Activated CD4-positive, CD25-positive, alpha-beta regulatory T cell (primary cell): ENCODE data around the gene ING3.

ENCODE experiments used
- DNase-seq, 4 experiments: peaks; one replicate each; lab custom pipeline; 2025; lab: John Stamatoyannopoulos, UW

The ING3 gene

GRCh38 chr7:120950539-120951308 is at the start of gene ING3:
ING3 (plus strand) TSS chr7:120950777; CDS start chr7:120950897, 120 bp downstream.
- peak; percentile 90 to 95 (median 92) for DNase-seq

- no peak for DNase-seq
Measured at GRCh38 chr7:120915314-120916105, 35.1 kb upstream of the ING3 start.

- DNase-seq: no peak
Measured at GRCh38 chr7:120916121-120916520, 34.5 kb upstream of the ING3 start.

- no peak for DNase-seq
Measured at GRCh38 chr7:120916538-120916937, 34.0 kb upstream of the ING3 start.

- no peak for DNase-seq
Measured at GRCh38 chr7:120919466-120919865, 31.1 kb upstream of the ING3 start.

- DNase-seq: no peak
Measured at GRCh38 chr7:120920034-120920433, 30.5 kb upstream of the ING3 start.

- DNase-seq: no peak
Measured at GRCh38 chr7:120920591-120921274, 29.8 kb upstream of the ING3 start.

GRCh38 chr7:120924837-120925236 is 25.7 kb upstream of the ING3 start:
- no peak for DNase-seq

GRCh38 chr7:120925392-120925791 is 25.2 kb upstream of the ING3 start:
- no peak for DNase-seq

GRCh38 chr7:120926943-120927346 is 23.6 kb upstream of the ING3 start:
- no peak for DNase-seq

GRCh38 chr7:120927454-120928103 is 23.0 kb upstream of the ING3 start:
- no peak for DNase-seq

GRCh38 chr7:120931243-120931642 is 19.3 kb upstream of the ING3 start:
- no peak for DNase-seq

- DNase-seq: no peak
Measured at GRCh38 chr7:120933475-120933874, 17.1 kb upstream of the ING3 start.

- DNase-seq: no peak
Measured at GRCh38 chr7:120939345-120939744, 11.2 kb upstream of the ING3 start.

- DNase-seq: no peak
Measured at GRCh38 chr7:120941064-120941463, 9.5 kb upstream of the ING3 start.

- DNase-seq: no peak
Measured at GRCh38 chr7:120941856-120942255, 8.7 kb upstream of the ING3 start.

- DNase-seq: no peak
Measured at GRCh38 chr7:120942861-120943260, 7.7 kb upstream of the ING3 start.

- no peak for DNase-seq
Measured at GRCh38 chr7:120944826-120945562, 5.6 kb upstream of the ING3 start.

- DNase-seq: no peak
Measured at GRCh38 chr7:120947980-120948379, 2.6 kb upstream of the ING3 start.

- DNase-seq: no peak
Measured at GRCh38 chr7:120949393-120949911, 1.1 kb upstream of the ING3 start.

GRCh38 chr7:120949998-120950538 is 509 bp upstream of the ING3 start:
- no peak for DNase-seq
